Measurements from ENCODE around the gene PATZ1.
A peak's percentile ranks its signal among the peaks of the same experiment; 100 is the strongest.
"Not testable (repeated sequence)": the region's sequence is repeated elsewhere in the genome, so short reads cannot be mapped to it uniquely, and the experiment has no call there.

The PATZ1 gene

GRCh38 chr22:31342389-31343140 lies 3.6 kb downstream of the PATZ1 start:
- no peak for DNase-seq

- DNase-seq: no peak
Observed at GRCh38 chr22:31341386-31342088, 4.6 kb downstream of the PATZ1 start.

GRCh38 chr22:31340765-31341247 lies 5.3 kb downstream of the PATZ1 start:
- no peak for DNase-seq

- no peak for DNase-seq
Observed at GRCh38 chr22:31340360-31340759, 5.8 kb downstream of the PATZ1 start.

GRCh38 chr22:31339148-31339832 lies 6.9 kb downstream of the PATZ1 start:
- DNase-seq: no peak

- no peak for DNase-seq
Observed at GRCh38 chr22:31337178-31337577, 9.0 kb downstream of the PATZ1 start.

- DNase-seq: no peak
Observed at GRCh38 chr22:31334329-31334728, 11.8 kb downstream of the PATZ1 start.

GRCh38 chr22:31333641-31334040 lies 12.5 kb downstream of the PATZ1 start:
- DNase-seq: no peak

- DNase-seq: no peak
Observed at GRCh38 chr22:31332886-31333285, 13.3 kb downstream of the PATZ1 start.

- DNase-seq: no peak
Observed at GRCh38 chr22:31332010-31332409, 14.1 kb downstream of the PATZ1 start.

- DNase-seq: no peak
Observed at GRCh38 chr22:31329453-31330215, 16.5 kb downstream of the PATZ1 start.

GRCh38 chr22:31329029-31329428 lies 17.1 kb downstream of the PATZ1 start:
- DNase-seq: no peak

GRCh38 chr22:31328544-31328960 lies 17.6 kb downstream of the PATZ1 start:
- no peak for DNase-seq

- no peak for DNase-seq
Observed at GRCh38 chr22:31327806-31328543, 18.2 kb downstream of the PATZ1 start.

GRCh38 chr22:31326877-31327276 lies 19.3 kb downstream of the PATZ1 start:
- no peak for DNase-seq

- no peak for DNase-seq
Observed at GRCh38 chr22:31323578-31324550, 22.3 kb downstream of the PATZ1 start.

GRCh38 chr22:31321421-31321820 lies 24.7 kb downstream of the PATZ1 start:
- DNase-seq: no peak

GRCh38 chr22:31314220-31314619 lies 31.9 kb downstream of the PATZ1 start:
- not testable (repeated sequence) for DNase-seq

GRCh38 chr22:31313366-31314147 lies 32.6 kb downstream of the PATZ1 start:
- peak; percentile 24 for DNase-seq

GRCh38 chr22:31308181-31308580 lies 38.0 kb downstream of the PATZ1 start:
- DNase-seq: no peak
